Kasumi-1 (cell line): ENCODE measurements around the gene ANKRD33.

Source experiments
- DNase-seq, 2 experiments: peaks; one replicate each; lab custom pipeline; 2025; lab: John Stamatoyannopoulos, UW

Gene ANKRD33

DNA sequence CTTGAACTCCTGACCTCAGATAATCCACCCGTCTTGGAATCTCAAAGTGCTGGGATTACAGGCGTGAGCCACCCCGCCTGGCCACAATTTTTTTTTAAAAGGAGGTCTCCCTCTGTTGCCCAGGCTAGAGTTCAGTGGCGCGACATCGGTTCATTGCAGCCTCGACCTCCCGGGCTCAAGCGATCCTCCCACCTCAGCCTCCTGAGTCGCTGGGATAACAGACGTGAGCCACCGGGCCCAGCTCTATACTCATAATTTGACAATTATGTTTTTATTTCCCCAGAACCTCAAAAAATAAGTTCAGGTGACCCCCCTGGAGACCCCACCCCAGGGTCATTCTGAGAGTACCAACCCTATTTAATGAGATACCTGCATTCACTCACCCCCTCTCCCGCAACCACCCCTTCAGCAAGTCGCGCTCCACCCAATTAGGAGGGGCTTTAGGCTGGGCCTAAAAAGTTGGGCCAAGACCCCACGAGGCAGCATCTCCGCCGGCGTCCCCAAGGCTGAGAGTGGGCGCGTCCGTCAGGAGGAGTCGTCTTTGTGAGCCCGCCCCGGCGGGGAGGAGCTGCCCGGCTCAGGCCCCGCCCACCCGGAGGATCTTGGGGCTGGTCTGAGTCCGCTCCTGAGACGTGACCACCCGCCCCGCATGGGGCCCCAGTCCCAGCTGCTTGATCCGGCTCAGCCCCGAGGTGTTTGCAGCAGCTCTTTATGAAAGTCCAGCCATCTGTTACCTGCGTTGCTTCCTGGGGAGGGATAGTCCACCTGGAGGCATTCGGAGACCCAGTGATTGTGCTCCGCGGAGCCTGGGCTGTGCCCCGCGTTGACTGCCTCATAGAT, at the start of gene ANKRD33:
Gene ANKRD33, plus strand, starts transcription at position 628 of the 840 bp plus-strand sequence. Its CDS starts 84 bp downstream, at position 712.
- DNase-seq, result no peak

DNA sequence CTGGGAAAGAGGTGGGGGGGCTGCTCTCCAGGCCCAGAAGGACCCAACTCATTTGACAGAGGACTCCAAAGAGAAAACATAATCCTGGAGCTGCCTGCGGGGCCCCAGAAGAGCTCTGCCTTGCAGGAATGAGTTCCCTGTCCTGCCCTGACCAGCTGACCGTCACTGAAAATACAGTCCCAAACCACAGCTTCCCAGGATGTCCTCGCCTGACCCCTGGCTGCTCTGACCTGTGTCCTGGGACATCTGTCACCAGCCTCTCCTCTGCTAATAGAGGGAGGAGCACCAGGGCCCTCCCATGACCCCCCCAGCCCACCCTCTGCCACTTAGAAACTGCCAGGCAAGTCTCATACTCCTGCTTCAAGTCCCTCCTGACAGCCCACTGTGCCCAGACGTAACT, 49.1 kb upstream of the ANKRD33 start:
- DNase-seq, result no peak

GRCh38 chr12:51839310-51839947, 48.5 kb upstream of the ANKRD33 start:
- no peak for DNase-seq

DNA sequence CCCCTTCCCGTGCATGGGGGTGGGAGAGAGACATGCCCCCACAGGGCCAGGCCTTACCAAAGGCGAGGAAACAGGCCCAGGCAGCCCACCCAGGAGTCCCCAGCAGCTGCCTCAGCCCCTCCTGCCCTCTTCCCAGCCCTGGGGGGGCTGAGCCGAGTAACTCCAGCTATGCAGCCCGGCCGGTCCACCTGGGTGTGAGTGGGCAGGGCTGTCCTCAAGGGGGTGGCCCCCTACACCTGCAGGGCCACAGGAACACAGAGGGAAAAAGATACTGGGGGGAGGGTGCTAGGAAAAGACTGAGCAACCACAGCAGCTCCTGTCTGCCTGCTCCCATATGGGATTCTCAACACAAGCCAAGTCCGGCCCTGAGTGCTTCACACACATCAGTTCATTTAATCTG, 46.9 kb upstream of the ANKRD33 start:
- no peak for DNase-seq

GRCh38 chr12:51841727-51842126, 46.2 kb upstream of the ANKRD33 start:
- no peak for DNase-seq

DNA sequence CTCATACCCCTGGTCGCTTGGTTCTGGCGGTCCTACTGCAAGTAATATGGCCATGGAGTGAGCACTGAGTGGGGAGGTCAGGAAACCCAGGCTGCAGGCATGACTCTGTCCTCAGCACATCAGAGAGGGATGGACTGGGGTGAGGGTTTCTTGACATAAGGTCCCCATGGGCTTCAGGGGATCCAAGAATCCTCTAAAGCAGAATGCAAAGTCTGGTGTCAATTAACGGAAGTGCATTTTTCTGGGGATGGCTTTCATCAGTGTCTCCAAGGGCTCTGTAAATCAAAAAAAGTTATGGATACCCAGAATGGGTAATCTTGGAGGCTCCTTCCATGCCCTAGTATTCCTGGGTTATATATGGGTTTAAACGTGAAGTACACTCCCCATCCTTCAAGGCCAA, 43.0 kb upstream of the ANKRD33 start:
- no peak for DNase-seq

GRCh38 chr12:51845482-51845881, 42.4 kb upstream of the ANKRD33 start:
- DNase-seq, result no peak

GRCh38 chr12:51846271-51846691, 41.6 kb upstream of the ANKRD33 start:
- no peak for DNase-seq

DNA sequence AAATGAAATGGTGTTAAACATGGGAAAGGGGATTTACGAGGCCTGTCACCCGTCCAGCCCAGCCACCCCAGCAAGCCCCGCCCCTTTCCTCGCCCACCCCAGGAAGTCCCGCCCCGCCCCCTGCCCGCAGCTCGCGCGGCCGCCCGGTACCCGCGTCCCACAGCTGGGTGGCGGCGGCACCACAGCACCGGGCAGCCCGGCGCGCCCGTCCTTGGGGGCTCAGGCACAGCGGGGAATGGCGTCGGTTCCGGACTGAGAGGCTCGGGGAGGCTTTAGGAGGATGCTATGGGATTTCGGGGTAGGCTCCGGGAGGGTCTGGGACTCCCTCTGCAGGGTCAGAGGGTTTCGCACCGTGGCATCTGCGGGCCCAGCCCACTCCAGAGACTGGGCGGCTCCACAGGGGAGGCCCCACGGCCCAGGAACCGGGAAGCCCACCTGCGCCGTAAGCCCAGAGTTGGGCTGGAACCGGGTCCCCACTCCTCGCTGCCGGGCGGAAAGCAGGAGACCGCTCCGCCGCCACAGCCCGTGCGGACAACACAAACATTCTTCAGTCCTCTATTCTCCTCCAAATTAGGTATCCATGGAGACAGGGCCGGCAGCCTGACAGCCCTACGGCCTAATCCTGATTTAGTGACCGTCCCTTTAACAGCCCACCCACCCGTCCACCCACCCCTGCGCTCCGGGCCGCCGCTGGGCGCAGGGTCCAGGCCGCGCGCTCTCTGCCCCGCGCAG, 40.8 kb upstream of the ANKRD33 start:
- no peak for DNase-seq

GRCh38 chr12:51847643-51848325, 40.1 kb upstream of the ANKRD33 start:
- DNase-seq, result no peak

DNA sequence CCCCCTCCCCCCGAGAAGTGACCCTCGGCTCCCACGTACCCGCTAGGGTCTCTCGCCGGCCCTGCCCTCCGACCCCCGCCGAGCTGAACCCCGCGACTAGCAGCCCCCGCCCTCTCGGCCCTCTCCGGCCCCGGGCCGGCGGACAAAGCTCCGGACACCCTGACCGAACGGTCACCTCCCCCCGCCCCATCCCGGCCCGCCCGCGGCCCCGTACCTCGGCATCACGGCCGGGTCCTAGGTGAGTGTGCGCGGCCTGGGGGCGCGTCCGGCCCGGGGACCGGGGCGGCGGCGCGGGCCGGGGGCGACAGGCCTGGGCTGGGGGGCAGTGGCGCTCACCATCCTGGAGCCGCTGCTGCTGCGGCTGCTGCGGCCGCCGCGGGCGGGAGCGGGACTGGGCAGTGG, 39.6 kb upstream of the ANKRD33 start, which contains the start of gene FIGNL2:
Gene FIGNL2, minus strand, starts transcription at position 393 of the 402 bp plus-strand sequence. CDS start 26,305 bp downstream, outside the sequence.
- DNase-seq, result no peak

DNA sequence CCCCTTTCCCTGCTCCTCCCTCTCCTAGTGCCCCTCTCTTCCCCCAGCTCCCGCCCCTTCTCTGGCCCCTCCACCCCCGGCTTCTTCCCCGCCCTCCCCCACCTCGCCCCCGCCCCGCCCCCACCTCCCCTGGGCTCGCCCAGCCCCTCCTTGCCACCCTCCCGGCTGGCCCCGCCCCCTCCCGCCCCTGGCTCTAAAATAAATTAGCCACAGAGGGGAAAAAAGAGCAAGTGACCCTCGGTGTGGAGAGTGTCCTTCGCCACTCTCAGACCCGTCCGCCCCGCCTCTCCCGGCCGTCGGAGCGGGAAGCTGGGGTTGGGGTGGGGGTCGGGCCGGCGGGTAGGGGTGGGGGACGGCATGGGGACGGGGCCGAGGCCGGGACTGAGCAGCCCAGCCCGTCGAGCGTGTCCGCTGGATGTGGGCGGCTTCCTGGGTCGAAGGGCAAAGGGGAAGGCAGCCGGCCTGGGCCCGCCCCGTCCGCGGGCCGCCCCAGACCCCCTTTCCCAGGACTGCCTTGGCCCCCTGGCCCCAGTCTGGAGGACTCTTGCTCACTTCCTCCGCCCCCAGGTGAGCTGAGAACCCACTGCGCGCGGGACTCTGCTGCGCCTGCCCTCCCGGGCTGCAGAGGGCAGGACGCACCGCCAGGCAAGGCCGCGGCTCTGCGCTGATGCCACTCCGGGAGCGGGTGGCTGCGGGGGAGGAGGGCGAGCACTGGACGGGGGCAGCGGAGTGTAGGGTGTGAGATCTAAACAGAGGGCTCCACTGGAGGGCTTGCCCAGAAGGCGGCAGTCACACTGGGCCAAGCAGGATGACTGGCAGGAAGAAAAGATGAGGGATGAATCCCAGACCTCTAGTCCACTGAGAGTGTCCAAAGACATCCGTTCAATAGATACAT, 38.8 kb upstream of the ANKRD33 start:
- DNase-seq, result no peak

DNA sequence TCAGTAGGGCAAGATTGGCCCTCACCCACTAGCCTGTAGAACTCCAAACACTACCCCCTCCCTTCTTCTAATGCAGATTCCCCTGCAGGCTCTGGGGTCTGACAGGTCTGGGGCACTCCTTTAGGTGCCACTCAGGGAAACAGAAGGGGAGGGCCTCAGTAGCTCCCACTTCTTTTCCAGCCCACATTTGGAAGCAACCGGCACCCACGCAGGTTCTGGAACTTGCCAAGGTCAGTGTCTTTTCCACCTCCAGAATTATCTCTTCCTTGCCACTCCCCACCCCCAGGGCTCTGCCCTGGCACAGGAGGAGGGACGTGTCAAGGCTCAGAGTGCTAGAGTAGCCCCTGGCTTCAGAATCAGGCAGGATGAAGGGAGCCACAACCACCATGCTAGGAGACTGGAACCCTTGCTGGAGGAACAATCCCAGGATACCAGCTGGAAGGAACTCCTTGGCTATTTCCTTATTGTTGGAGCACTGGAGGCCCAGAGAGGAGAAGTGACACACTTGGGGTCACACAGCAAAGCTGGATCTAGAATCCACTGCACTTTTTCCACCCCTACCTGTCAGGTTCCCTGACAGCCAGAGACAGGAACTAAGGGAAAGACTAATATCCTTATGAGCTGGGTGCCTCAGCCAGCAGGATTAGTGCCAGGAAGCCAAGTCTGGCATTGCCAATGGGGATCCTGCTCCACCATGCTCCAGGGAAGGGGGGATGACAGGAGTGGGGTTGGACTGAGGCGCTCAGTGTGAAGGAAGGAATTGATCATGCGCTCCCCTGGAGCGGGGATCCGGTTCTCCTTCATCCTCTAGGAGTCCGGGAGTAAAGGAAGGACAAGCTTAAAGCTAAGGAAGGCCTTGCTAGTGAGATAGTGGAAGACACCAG, 37.6 kb upstream of the ANKRD33 start:
- no peak for DNase-seq

DNA sequence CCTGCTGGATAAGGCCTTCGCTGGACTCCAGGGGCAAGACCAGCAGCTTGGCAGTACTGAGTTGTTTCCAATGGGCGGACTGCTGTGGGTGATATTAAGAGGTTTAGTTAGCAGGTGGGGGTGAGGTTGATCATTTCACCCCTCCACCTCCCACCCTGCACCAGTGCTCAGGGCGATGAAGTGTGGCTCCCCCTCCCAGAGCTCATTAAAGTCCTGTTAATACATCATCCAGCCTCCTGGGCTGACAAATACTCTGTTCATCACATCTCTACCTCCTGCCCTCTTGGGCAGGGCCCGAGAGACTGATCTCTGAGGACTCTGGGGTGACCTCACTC, 37.0 kb upstream of the ANKRD33 start:
- no peak for DNase-seq

DNA sequence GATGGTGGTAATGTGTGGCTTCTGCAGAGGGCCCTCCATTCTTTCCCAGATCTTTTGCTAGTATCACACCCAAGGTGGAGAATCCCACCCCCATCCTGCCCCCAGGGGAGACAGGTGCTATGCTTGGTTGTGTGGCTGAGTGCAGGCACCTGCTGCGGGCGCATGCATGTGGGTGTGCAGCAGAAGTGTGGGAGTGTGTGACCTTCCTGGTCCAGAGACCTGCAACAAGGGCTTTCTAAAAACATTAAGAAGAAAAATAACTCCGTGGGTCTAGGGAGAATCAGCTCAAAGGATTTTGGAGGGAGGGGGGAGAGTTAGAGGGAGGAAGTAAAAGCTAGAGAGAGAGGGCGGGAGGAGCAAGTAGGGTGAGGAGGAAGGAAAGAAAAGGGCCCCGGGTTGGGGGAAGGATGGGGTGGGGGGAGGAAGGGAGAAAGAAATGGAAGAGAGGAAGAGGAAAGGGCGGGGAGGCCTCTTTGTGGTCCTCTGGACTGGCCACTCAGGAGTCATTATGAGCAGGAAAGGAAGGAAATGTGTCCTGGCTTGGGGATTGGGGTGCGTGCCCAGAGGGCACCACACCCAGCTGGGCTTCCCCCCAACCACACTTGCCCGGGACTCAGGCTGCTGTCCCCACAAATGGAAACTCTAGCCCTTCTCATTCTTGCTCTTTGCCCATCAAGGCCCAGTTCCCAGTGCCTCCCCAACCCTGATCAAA, 36.3 kb upstream of the ANKRD33 start:
- no peak for DNase-seq

DNA sequence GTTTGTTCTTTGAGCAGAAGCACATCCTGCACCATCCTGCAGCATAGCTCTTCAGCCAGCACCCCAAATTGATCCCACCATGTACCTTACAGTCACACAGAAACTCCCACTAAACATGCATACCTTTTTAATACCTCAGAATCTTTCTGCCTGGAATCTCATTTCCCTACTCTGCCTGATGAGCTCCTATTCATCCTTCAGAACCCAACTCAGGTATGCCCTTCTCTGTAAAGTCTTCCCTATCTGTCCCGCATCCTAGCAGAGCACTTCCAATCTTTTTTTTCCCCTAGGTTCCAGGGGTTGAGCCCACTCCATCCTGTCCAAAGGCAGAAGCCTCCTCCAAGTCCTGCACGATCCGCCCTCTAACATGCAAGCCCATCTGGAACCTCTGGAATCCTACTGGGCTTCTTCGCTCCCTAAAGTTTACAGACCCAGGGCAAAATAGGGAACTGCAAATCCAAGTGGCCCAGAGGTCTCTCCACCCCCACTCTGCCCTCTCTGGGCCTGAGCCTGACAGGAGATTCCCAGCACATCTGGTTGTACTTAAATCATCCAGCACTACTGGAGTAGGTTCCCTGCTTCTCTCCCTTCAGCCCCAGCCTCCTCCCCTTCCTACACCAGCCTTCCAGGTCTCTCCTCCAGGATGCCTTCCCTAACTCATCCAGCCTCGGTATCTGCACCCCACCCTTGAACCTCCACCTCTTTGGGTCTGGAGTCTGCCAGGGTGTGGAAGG, 35.3 kb upstream of the ANKRD33 start:
- no peak for DNase-seq

GRCh38 chr12:51855586-51856428, 32.1 kb upstream of the ANKRD33 start:
- DNase-seq, result no peak

- no peak for DNase-seq
Measured at GRCh38 chr12:51860986-51861385, 26.9 kb upstream of the ANKRD33 start.
